ENCODE data around the gene OTOS. TPM values are rescaled to one million over a fixed set of nuclear protein-coding genes. Genes with fewer than 3 reads are reported as not detected.

OTOS gene
- polyA plus RNA-seq, 1 donor from 2014 or later, result not detected

DNA sequence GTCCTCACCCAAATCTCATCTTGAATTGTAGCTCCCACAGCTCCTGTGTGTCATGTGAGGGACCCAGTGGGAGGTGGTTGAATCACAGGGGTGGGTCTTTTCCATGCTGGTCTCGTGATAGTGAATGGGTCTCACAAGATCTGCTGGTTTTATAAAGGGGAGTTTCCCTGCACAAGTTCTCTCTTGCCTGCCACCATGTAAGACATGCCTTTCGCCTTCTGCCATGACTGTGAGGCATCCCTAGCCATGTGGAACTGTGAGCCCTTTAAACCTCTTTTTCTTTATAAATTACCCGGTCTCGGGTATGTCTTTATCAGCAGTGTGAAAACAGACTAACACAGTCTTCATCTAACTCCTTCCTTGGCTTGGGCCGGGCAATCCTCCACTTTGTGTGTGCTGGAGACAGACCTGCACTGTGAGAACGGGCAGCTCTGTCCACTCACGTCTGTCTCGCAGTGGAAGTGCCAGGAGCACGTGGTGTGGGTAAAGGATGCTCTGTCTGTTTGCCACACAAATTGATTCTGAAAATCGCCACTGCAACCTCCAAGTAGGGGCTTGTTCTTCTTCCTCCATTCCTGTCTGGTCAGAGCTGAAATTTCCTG, 47.6 kb upstream of the OTOS start:
- no peaks in the 10 kb centered on the region for H3K9me2 ChIP-seq (ENCODE audit: insufficient read depth, low read length)
- no peak overlapping the region for H3K27ac ChIP-seq (ENCODE audit: low read length)
- H3K27me3 ChIP-seq (ENCODE audit: insufficient read depth, low read depth, low read length), result no peaks in the 10 kb centered on the region
- H4K20me1 ChIP-seq (ENCODE audit: insufficient read depth), result no peaks in the 10 kb centered on the region
- no peaks in the 10 kb centered on the region for H3F3A ChIP-seq (ENCODE audit: insufficient read depth, low read length, poor library complexity, severe bottlenecking)
- H3K79me2 ChIP-seq (replicated peaks; ENCODE audit: insufficient read depth, low read length), result no peaks in the 10 kb centered on the region
- no peak overlapping the region for H3K9ac ChIP-seq (ENCODE audit: low read length)
- no peak overlapping the region for H3K4me2 ChIP-seq (ENCODE audit: low read length)
- no peak overlapping the region for H3K4me3 ChIP-seq (ENCODE audit: low read length)
- TF ChIP-seq MXI1 (conservative IDR thresholded peaks at IDR 0.05; ENCODE audit: poor library complexity, severe bottlenecking), result no peak
- TF ChIP-seq SMC3 (conservative IDR thresholded peaks at IDR 0.05; ENCODE audit: poor library complexity), result no peak
- no peak for TF ChIP-seq TAF1 (IDR thresholded peaks at IDR 0.05; ENCODE audit: low read depth)
- no peak for TF ChIP-seq RAD21 (conservative IDR thresholded peaks at IDR 0.05)
- no peak for TF ChIP-seq EZH2 (IDR thresholded peaks at IDR 0.05; ENCODE audit: borderline replicate concordance, insufficient read depth, low read length, poor library complexity, severe bottlenecking)
- no peak for TF ChIP-seq CTCF (IDR thresholded peaks at IDR 0.05; ENCODE audit: poor library complexity, severe bottlenecking)
- TF ChIP-seq, protein P1, sequence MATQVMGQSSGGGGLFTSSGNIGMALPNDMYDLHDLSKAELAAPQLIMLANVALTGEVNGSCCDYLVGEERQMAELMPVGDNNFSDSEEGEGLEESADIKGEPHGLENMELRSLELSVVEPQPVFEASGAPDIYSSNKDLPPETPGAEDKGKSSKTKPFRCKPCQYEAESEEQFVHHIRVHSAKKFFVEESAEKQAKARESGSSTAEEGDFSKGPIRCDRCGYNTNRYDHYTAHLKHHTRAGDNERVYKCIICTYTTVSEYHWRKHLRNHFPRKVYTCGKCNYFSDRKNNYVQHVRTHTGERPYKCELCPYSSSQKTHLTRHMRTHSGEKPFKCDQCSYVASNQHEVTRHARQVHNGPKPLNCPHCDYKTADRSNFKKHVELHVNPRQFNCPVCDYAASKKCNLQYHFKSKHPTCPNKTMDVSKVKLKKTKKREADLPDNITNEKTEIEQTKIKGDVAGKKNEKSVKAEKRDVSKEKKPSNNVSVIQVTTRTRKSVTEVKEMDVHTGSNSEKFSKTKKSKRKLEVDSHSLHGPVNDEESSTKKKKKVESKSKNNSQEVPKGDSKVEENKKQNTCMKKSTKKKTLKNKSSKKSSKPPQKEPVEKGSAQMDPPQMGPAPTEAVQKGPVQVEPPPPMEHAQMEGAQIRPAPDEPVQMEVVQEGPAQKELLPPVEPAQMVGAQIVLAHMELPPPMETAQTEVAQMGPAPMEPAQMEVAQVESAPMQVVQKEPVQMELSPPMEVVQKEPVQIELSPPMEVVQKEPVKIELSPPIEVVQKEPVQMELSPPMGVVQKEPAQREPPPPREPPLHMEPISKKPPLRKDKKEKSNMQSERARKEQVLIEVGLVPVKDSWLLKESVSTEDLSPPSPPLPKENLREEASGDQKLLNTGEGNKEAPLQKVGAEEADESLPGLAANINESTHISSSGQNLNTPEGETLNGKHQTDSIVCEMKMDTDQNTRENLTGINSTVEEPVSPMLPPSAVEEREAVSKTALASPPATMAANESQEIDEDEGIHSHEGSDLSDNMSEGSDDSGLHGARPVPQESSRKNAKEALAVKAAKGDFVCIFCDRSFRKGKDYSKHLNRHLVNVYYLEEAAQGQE (IDR thresholded peaks at IDR 0.05; ENCODE audit: borderline replicate concordance), result no peak
- no peak for TF ChIP-seq EP300 (conservative IDR thresholded peaks at IDR 0.05; ENCODE audit: poor library complexity, severe bottlenecking)
- TF ChIP-seq POLR2AphosphoS5 (IDR thresholded peaks at IDR 0.05), result no peak
- no peak overlapping the region for H2AFZ ChIP-seq (ENCODE audit: low read depth, low read length)
- peaks cover 4% of the 10 kb centered on the region for H3K9me3 ChIP-seq (ENCODE audit: low read length)
- H3K36me3 ChIP-seq (ENCODE audit: insufficient read depth, low read length), result no peaks in the 10 kb centered on the region

DNA sequence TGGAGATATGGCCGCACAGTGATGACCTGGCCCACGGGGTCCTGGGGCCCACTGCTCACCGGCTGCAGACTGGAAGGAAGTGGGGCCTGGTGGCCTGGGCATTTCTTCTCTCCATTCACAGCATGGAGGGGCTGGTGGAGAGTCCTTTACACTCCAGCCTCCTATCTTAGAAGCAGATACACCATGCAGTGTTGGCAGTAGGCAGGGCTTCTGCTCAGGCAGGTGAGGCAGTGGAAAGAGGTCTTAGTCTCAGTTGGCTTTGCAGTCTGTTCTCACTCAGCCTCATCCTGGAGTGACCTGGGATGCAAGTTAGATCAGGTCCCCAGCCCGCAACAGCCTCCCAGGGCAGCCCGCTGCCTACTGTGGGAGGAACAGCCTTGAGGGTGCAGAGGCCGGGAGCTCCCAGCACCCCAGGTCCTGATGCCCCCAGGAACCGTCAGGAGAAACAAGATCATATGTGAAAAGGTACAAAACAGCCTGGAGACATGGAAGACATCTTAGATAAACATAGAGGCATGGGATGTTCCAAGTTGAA, 45.8 kb upstream of the OTOS start:
- no peak for TF ChIP-seq MXI1 (conservative IDR thresholded peaks at IDR 0.05; ENCODE audit: poor library complexity, severe bottlenecking)
- Histone ChIP-seq H3K9me2 (ENCODE audit: insufficient read depth, low read length) (no peaks in the 10 kb centered on the region), H4K20me1 (ENCODE audit: insufficient read depth) (no peaks in the 10 kb centered on the region), H3K36me3 (ENCODE audit: insufficient read depth, low read length) (no peaks in the 10 kb centered on the region), H3K4me3 (ENCODE audit: low read length) (no peak overlapping the region), H3F3A (ENCODE audit: insufficient read depth, low read length, poor library complexity, severe bottlenecking) (no peaks in the 10 kb centered on the region), H3K4me2 (ENCODE audit: low read length) (no peak overlapping the region), H3K9ac (ENCODE audit: low read length) (no peak overlapping the region), H3K9me3 (ENCODE audit: low read length) (peaks cover 4% of the 10 kb centered on the region), H3K79me2 (replicated peaks; ENCODE audit: insufficient read depth, low read length) (no peaks in the 10 kb centered on the region), H3K27ac (ENCODE audit: low read length) (no peak overlapping the region), H2AFZ (ENCODE audit: low read depth, low read length) (no peak overlapping the region), H3K27me3 (ENCODE audit: insufficient read depth, low read depth, low read length) (no peaks in the 10 kb centered on the region)

Measured in neural cell (in vitro differentiated cells).